Right lobe of liver (tissue), 4 donors: Measurements from ENCODE around the gene ANKS1B.

Source experiments
- CTCF ChIP-seq, 4 donors: fragments of 200-600 bp in 3 of 4; fragments of 450-650 bp in 1 of 4; IDR thresholded peaks; one replicate each; pipeline versions ENCODE4 v1.5.1 to v1.8.0; 2016 to 2022; ENCODE audit warnings: antibody characterized with exemption in 4 of 4, mild to moderate bottlenecking in 2 of 4
- POLR2A ChIP-seq: fragments of 450-650 bp; IDR thresholded peaks from one replicate; pipeline ENCODE4 v1.6.1; 2017; ENCODE audit warnings: antibody characterized with exemption, mild to moderate bottlenecking
- donor health status: DM: no; HTN: no; CAD: no.
- donor health status: DM: no; HTN: no; CAD: no.
- donor health status: DM: no; HTN: yes; CAD: no.

- TF ChIP-seq POLR2A = no peak
- TF ChIP-seq CTCF (IDR thresholded peaks at IDR 0.05) = no peak
Observed at GRCh38 chr12:99383258-99383657, 601.5 kb downstream of the ANKS1B start.
